Activated effector memory CD4-positive, alpha-beta T cell treated with Interleukin-2 at 50 U/mL for 16 hours (primary cell): Measurements from ENCODE around the gene KRTAP3-2.

ENCODE experiments used
- DNase-seq: peaks from one replicate; pipeline ENCODE4 v3.0.0-alpha.2; 2020

KRTAP3-2 gene

GRCh38 chr17:41009936-41010335, 10.2 kb upstream of the KRTAP3-2 start:
- DNase-seq: no peak

- DNase-seq: no peak
These were observed 9.6 kb upstream of the KRTAP3-2 start for GRCh38 chr17:41009301-41009760.

- no peak for DNase-seq
These were observed 9.1 kb upstream of the KRTAP3-2 start, which contains the start of gene KRTAP3-1 for GRCh38 chr17:41008811-41009210. Gene KRTAP3-1, minus strand, starts transcription at chr17:41009128. Its CDS starts 54 bp downstream, at chr17:41009074.

- no peak for DNase-seq
These were observed 4.7 kb upstream of the KRTAP3-2 start for GRCh38 chr17:41004397-41004796.

- DNase-seq: no peak
These were observed 4.2 kb upstream of the KRTAP3-2 start for GRCh38 chr17:41003926-41004325.

- DNase-seq: no peak
These were observed 3.1 kb upstream of the KRTAP3-2 start for GRCh38 chr17:41002814-41003213.

GRCh38 chr17:41001795-41002194, 2.1 kb upstream of the KRTAP3-2 start:
- DNase-seq: no peak

- no peak for DNase-seq
These were observed 2.3 kb downstream of the KRTAP3-2 start for GRCh38 chr17:40997361-40997760.

- DNase-seq: no peak
These were observed 2.9 kb downstream of the KRTAP3-2 start for GRCh38 chr17:40996829-40997228.

GRCh38 chr17:40995116-40995515, 4.6 kb downstream of the KRTAP3-2 start:
- no peak for DNase-seq

- no peak for DNase-seq
These were observed 5.9 kb downstream of the KRTAP3-2 start, which contains the start of gene KRTAP3-3 for GRCh38 chr17:40993839-40994238. Gene KRTAP3-3, minus strand, starts transcription at chr17:40994164. Its CDS starts 67 bp downstream, at chr17:40994097.

- DNase-seq: no peak
These were observed 6.6 kb downstream of the KRTAP3-2 start for GRCh38 chr17:40993084-40993483.

GRCh38 chr17:40992666-40993065, 7.0 kb downstream of the KRTAP3-2 start:
- no peak for DNase-seq

- no peak for DNase-seq
These were observed 12.8 kb downstream of the KRTAP3-2 start for GRCh38 chr17:40986920-40987319.

GRCh38 chr17:40984226-40984625, 15.5 kb downstream of the KRTAP3-2 start, which contains the start of gene KRT40:
Gene KRT40, minus strand, starts transcription at chr17:40984326. Its CDS starts 53 bp downstream, at chr17:40984273.
- DNase-seq: no peak

- DNase-seq: no peak
These were observed 18.6 kb downstream of the KRTAP3-2 start for GRCh38 chr17:40981115-40981514.

- no peak for DNase-seq
These were observed 19.1 kb downstream of the KRTAP3-2 start for GRCh38 chr17:40980596-40980995.

GRCh38 chr17:40980117-40980516, 19.6 kb downstream of the KRTAP3-2 start:
- DNase-seq: no peak

- DNase-seq: no peak
These were observed 21.0 kb downstream of the KRTAP3-2 start for GRCh38 chr17:40978575-40979151.

- DNase-seq: no peak
These were observed 24.2 kb downstream of the KRTAP3-2 start for GRCh38 chr17:40975516-40975915.

- DNase-seq: no peak
These were observed 25.3 kb downstream of the KRTAP3-2 start for GRCh38 chr17:40974366-40974765.

- DNase-seq: no peak
These were observed 32.1 kb downstream of the KRTAP3-2 start for GRCh38 chr17:40967582-40967981.

GRCh38 chr17:40966848-40967247, 32.9 kb downstream of the KRTAP3-2 start, which contains the start of gene KRT39:
Gene KRT39, minus strand, starts transcription at chr17:40966948. Its CDS starts 92 bp downstream, at chr17:40966856.
- no peak for DNase-seq

- DNase-seq: no peak
These were observed 35.9 kb downstream of the KRTAP3-2 start for GRCh38 chr17:40963838-40964237.

- no peak for DNase-seq
These were observed 37.6 kb downstream of the KRTAP3-2 start for GRCh38 chr17:40962059-40962561.
